Epithelial cell of proximal tubule (primary cell): ENCODE results near the gene ORAI1. TPM values are rescaled to one million over a fixed set of nuclear protein-coding genes. Genes with fewer than 3 reads are reported as not detected.
"Not testable (repeated sequence)": the region's sequence is repeated elsewhere in the genome, so short reads cannot be mapped to it uniquely, and the experiment has no call there.

Source experiments
- DNase-seq: peaks from one replicate; pipeline ENCODE4 v3.0.0-alpha.2; 2011; ENCODE audit warnings: low read depth
- H3K4me3 ChIP-seq: 2 replicates; pipeline ENCODE4 v1.5.1; 2011; ENCODE audit warnings: low read depth, mild to moderate bottlenecking, low read length
- CTCF ChIP-seq: conservative IDR thresholded peaks from 2 replicates; pipeline ENCODE4 v1.5.1; 2012; ENCODE audit warnings: low read depth, mild to moderate bottlenecking, low read length
- total RNA-seq: library from RNA; depleted of rRNA; stranded (reverse); fragments of >200 nt; gene quantifications from 2 replicates; pipeline ENCODE4 v1.2.3, GENCODE V29; 2015

Gene ORAI1
- total RNA-seq, 1 donor from 2014 or later: 20.1 TPM

DNA sequence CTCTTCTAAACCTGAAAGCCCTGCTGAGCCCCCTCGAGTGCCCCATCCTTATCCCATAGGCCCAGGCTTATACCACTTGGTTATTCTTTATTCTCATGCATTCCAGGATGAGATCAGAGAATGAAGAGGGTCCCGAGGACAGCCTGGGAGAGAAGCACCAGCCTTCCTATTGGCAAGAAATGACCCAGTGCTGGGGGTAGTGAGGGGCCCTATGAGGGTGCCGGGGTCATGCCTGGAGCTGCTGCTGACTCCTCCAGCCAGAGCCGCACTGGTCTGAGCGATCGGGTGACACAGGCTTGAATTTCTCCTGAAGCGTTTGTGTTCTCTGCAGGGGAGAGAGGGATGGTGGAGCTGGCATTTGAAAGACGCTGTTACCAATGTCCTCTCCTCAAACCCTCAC is 25.0 kb downstream of the ORAI1 start:
- no peak for DNase-seq
- no peak for TF ChIP-seq CTCF
- no peak overlapping the region for H3K4me3 ChIP-seq

- no peak overlapping the region for H3K4me3 ChIP-seq
- TF ChIP-seq CTCF: no peak
- DNase-seq: no peak
These were observed 26.6 kb downstream of the ORAI1 start for GRCh38 chr12:121652767-121653497.

GRCh38 chr12:121653999-121654398 is 27.7 kb downstream of the ORAI1 start:
- H3K4me3 ChIP-seq: no peak overlapping the region
- no peak for TF ChIP-seq CTCF
- DNase-seq: no peak

DNA sequence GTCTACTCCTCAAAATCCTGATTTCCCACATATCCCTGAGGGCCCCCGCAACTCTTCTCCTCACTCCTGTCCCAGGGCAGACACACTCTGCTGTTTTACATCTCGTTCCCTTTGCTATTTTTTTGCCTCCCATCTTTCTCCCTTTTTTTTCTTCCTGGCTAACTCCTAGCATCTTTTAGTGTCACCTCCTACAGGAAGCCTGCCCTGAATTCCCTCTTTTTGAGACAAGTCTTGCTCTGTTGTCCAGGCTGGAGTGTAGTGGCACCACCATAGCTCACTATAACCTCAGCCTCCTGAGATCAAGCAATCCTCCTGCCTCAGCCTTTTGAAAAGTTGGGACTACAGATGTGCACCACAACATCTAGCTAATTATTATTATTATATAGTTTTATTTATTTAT is 29.8 kb downstream of the ORAI1 start:
- no peak for TF ChIP-seq CTCF
- no peak for DNase-seq
- no peak overlapping the region for H3K4me3 ChIP-seq

DNA sequence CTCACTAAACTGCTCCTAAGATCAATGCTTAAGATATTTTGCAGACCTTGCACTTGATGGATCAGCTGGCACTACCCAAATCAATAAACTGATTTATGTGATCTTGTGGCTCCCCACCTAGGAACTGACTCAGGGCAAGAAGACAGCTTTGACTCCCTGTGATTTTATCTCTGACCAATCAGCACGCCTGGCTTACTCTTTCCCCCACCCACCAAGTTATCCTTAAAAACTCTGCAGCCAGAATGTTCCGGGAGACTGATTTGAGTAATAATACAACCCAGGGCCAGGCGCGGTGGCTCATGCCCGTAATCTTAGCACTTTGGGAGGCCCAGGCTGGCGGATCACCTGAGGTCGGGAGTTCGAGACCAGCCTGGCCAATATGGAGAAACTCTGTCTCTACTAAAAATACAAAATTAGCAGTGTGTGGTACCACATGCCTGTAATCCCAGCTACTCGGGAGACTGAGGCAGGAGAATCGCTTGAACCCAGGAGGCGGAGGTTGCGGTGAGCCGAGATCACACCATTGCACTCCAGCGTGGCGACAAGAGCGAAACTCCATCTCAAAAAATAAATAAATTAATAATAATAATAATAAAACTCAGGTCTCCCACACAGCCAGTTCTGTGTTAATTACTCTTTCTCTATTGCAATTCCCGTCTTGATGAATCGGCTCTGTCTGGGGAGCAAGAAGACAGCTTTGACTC is 31.1 kb downstream of the ORAI1 start:
- H3K4me3 ChIP-seq: no peak overlapping the region
- no peak for DNase-seq
- TF ChIP-seq CTCF: no peak

DNA sequence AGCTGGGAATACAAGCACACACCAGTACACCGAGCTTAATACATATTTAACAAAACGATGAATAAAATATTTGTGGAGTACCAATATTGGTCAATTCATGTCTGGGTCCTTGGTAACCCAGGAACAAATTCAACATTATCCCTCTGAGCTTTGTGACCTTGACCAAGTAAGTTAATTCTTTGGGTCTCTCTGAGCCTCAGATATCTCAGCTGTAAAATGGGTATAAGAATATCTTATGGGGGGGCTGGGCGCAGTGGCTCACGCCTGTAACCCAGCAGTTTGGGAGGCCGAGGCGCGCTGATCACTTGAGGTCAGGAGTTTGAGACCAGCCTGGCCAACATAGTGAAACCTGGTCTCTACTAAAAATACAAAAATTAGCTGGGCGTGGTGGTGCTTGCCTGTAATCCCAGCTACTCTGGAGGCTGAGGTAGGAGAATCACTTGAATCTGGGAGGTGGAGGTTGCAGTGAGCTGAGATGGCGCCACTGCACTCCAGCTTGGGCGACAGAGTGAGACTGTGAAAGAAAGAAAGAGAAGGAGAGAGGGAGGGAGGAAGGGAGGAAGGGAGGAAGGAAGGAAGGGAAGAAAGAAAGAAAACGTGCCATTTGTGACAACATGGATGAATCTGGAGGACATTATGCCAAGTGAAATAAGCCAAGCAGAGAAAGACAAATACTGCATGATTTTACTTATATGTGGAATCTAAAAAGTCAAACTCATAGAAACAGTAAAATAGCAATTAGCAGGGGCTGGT is 35.2 kb downstream of the ORAI1 start:
- H3K4me3 ChIP-seq, DNase-seq: not testable (repeated sequence)

GRCh38 chr12:121663610-121663929 is 37.2 kb downstream of the ORAI1 start:
- no peak for TF ChIP-seq CTCF

GRCh38 chr12:121666829-121667228 is 40.5 kb downstream of the ORAI1 start:
- not testable (repeated sequence) for H3K4me3 ChIP-seq, DNase-seq

More at GRCh38 chr12:121663610-121663929, 37.2 kb downstream of the ORAI1 start:
- no peak for DNase-seq
- H3K4me3 ChIP-seq: no peak overlapping the region
